Mesenchymal stem cell (in vitro differentiated cells and primary cell): ENCODE results near the gene GJB5.
A peak's percentile ranks its signal among the peaks of the same experiment; 100 is the strongest.

Source experiments
- DNase-seq: peaks from one replicate; pipeline ENCODE4 v3.0.0-alpha.2; 2013
- H2AFZ ChIP-seq: one replicate; pipeline ENCODE4 v1.6.1; 2013; ENCODE audit warnings: low read depth, mild to moderate bottlenecking, control low read depth, inconsistent platforms, low read length, moderate library complexity
- H2AK5ac ChIP-seq: 2 replicates; pipeline ENCODE4 v1.6.1; 2013; ENCODE audit warnings: low read length, moderate library complexity, mild to moderate bottlenecking, inconsistent platforms; ENCODE audit not compliant: severe bottlenecking
- H2BK120ac ChIP-seq: one replicate; pipeline ENCODE4 v1.6.1; 2013; ENCODE audit warnings: low read depth, mild to moderate bottlenecking, inconsistent platforms, low read length, moderate library complexity
- H2BK12ac ChIP-seq, 2 experiments: one replicate each; pipeline ENCODE4 v1.6.1; 2013; ENCODE audit warnings: inconsistent platforms in 2 of 2, low read length in 2 of 2, mild to moderate bottlenecking in 2 of 2, moderate library complexity in 2 of 2, control low read depth in 1 of 2
- H2BK15ac ChIP-seq: one replicate; pipeline ENCODE4 v1.6.1; 2013; ENCODE audit warnings: mild to moderate bottlenecking, low read depth, inconsistent platforms; ENCODE audit not compliant: poor library complexity, severe bottlenecking
- H2BK5ac ChIP-seq: 2 replicates; pipeline ENCODE4 v1.6.1; 2013; ENCODE audit warnings: low read depth, mild to moderate bottlenecking, low read length, control low read depth, inconsistent platforms; ENCODE audit not compliant: poor library complexity, severe bottlenecking
- H3K14ac ChIP-seq, 2 experiments: one replicate each; pipeline ENCODE4 v1.6.1; 2013; ENCODE audit warnings: inconsistent platforms in 2 of 2, low read length in 2 of 2, control low read depth in 1 of 2, mild to moderate bottlenecking in 1 of 2, moderate library complexity in 1 of 2
- H3K18ac ChIP-seq, 2 experiments: one replicate each; pipeline ENCODE4 v1.6.1; 2013; ENCODE audit warnings: inconsistent platforms in 2 of 2, low read length in 2 of 2, control low read depth in 1 of 2, low read depth in 1 of 2, mild to moderate bottlenecking in 1 of 2
- H3K23ac ChIP-seq, 2 experiments: one replicate each; pipeline ENCODE4 v1.6.1; 2013; ENCODE audit warnings: inconsistent platforms in 2 of 2, low read length in 2 of 2, mild to moderate bottlenecking in 2 of 2, moderate library complexity in 2 of 2, control low read depth in 1 of 2
- H3K27ac ChIP-seq: 2 replicates; pipeline ENCODE4 v1.5.1; 2013; ENCODE audit warnings: mild to moderate bottlenecking, moderate library complexity, low read length, control low read depth, inconsistent platforms; ENCODE audit not compliant: poor library complexity, severe bottlenecking
- H3K27me3 ChIP-seq, 2 experiments: 2 replicates each; pipeline versions ENCODE4 v1.6.1 to v1.7.0; 2013; ENCODE audit warnings: low read length in 2 of 2, mild to moderate bottlenecking in 2 of 2, moderate library complexity in 2 of 2, control low read depth in 1 of 2, inconsistent platforms in 1 of 2; ENCODE audit not compliant: control insufficient read depth in 1 of 2, insufficient read depth in 1 of 2
- H3K36me3 ChIP-seq, 2 experiments: 2 replicates each; pipeline versions ENCODE4 v1.6.1 to v1.7.0; 2013; ENCODE audit warnings: low read length in 2 of 2, control low read depth in 1 of 2, inconsistent platforms in 1 of 2, low read depth in 1 of 2, mild to moderate bottlenecking in 1 of 2; ENCODE audit not compliant: insufficient read depth in 2 of 2, control insufficient read depth in 1 of 2
- H3K4ac ChIP-seq, 2 experiments: one replicate each; pipeline ENCODE4 v1.6.1; 2013; ENCODE audit warnings: inconsistent platforms in 2 of 2, low read length in 2 of 2, mild to moderate bottlenecking in 2 of 2, moderate library complexity in 2 of 2, control low read depth in 1 of 2, low read depth in 1 of 2
- H3K4me1 ChIP-seq: 2 replicates; pipeline ENCODE4 v1.6.1; 2013; ENCODE audit warnings: low read depth, low read length, control low read depth; ENCODE audit not compliant: control insufficient read depth, insufficient read depth
- H3K4me2 ChIP-seq: 2 replicates; pipeline ENCODE4 v1.6.1; 2013; ENCODE audit warnings: low read length, mild to moderate bottlenecking, inconsistent platforms; ENCODE audit not compliant: poor library complexity, severe bottlenecking
- H3K4me3 ChIP-seq, 2 experiments: 2 replicates each; pipeline versions ENCODE4 v1.5.1 to v1.7.0; 2013; ENCODE audit warnings: low read length in 2 of 2, mild to moderate bottlenecking in 2 of 2, control low read depth in 1 of 2, low read depth in 1 of 2; ENCODE audit not compliant: insufficient read depth in 1 of 2
- H3K79me1 ChIP-seq: replicated peaks from 2 replicates; pipeline ENCODE4 v1.6.1; 2013; ENCODE audit warnings: mild to moderate bottlenecking, control low read depth, low read length, inconsistent platforms; ENCODE audit not compliant: poor library complexity, severe bottlenecking
- H3K9ac ChIP-seq: 2 replicates; pipeline ENCODE4 v1.7.0; 2013; ENCODE audit warnings: mild to moderate bottlenecking, low read length, moderate library complexity
- H3K9me3 ChIP-seq: 2 replicates; pipeline ENCODE4 v1.7.0; 2013; ENCODE audit warnings: mild to moderate bottlenecking, low read length; ENCODE audit not compliant: control insufficient read depth
- H4K8ac ChIP-seq: one replicate; pipeline ENCODE4 v1.6.1; 2013; ENCODE audit warnings: inconsistent platforms, mild to moderate bottlenecking, low read length, moderate library complexity
- H4K91ac ChIP-seq: one replicate; pipeline ENCODE4 v1.6.1; 2013; ENCODE audit warnings: mild to moderate bottlenecking, low read length, inconsistent platforms
- WGBS: methylation state at CpG from one replicate; pipeline ENCODE4 v1.1.7; 2013; ENCODE audit warnings: mixed read lengths; 5-methylcytosine and 5-hydroxymethylcytosine counted together

GJB5 gene

DNA sequence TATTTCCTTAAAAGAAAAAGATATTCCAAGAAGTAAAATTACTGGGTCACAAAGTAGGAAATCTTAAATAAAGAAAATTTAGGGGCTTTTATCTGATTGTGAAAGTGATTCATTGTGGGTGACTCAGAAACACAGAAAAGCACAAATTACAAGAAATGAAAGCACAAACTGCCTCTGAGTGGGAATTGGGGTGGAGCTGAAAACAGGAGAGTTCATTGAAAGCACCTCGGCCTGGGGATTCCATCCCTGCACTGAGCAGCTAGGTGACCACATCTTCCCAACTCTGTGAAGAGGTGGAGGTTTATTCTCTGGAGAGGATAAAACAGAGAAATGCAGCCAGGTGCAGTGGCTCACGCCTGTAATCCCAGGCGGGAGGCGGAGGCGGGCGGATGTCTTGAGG lies 45.4 kb downstream of the GJB5 start:
- Histone ChIP-seq H3K9me3 (peaks cover 7% of the 10 kb centered on the region), H2BK12ac (no peak overlapping the region), H3K79me1 (no peaks in the 10 kb centered on the region), H3K27ac (no peak overlapping the region), H3K36me3 (no peaks in the 10 kb centered on the region), H3K23ac (no peak overlapping the region), H3K4me3 (no peak overlapping the region), H3K27me3 (peaks cover 3 to 16% of the 10 kb centered on the region in 2 experiments), H2BK5ac (no peak overlapping the region), H3K4me1 (no peaks in the 10 kb centered on the region), H4K91ac (no peak overlapping the region), H2BK120ac (no peak overlapping the region), H2BK15ac (no peak overlapping the region), H3K4me2 (no peak overlapping the region), H2AFZ (no peak overlapping the region), H3K18ac (no peak overlapping the region), H3K4ac (no peak overlapping the region), H3K9ac (peak overlapping the region; percentile 22), H3K14ac (no peak overlapping the region), H4K8ac (no peak overlapping the region), H2AK5ac (no peak overlapping the region)
- WGBS = 90% methylated on average over 6 of the region's 6 CpGs
- DNase-seq = no peak

DNA sequence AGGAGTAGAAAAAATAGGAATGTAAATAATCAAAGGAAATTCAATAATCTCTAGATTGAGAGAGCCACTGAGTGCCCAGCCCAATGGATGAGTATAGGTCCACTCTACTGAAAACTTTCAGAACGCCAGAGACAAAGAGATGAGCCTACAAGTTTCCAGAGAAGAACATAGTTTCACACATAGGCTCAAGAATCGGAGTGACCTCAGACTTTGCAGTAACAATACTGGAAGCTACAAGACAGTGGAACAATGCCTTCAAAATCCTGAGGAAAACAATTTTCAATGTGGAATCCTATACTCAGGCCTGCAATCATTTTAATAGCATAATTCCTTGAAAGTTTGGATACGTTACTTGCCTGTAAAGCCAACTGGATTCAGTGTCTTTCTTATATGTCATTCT lies 48.9 kb downstream of the GJB5 start:
- no peak overlapping the region for H2BK120ac ChIP-seq
- no peaks in the 10 kb centered on the region for H3K79me1 ChIP-seq
- H3K4me2 ChIP-seq = no peak overlapping the region
- no peak overlapping the region for H3K4ac ChIP-seq
- no peaks in the 10 kb centered on the region for H3K36me3 ChIP-seq
- no peaks in the 10 kb centered on the region for H3K4me1 ChIP-seq
- H2BK5ac ChIP-seq = no peak overlapping the region
- H3K27me3 ChIP-seq = no peaks in the 10 kb centered on the region
- H3K4me3 ChIP-seq = no peak overlapping the region
- H2AK5ac ChIP-seq = no peak overlapping the region
- no peak overlapping the region for H3K9ac ChIP-seq
- no peak for DNase-seq
- H2BK12ac ChIP-seq = no peak overlapping the region
- no peak overlapping the region for H3K14ac ChIP-seq
- H3K23ac ChIP-seq = no peak overlapping the region
- no peak overlapping the region for H4K91ac ChIP-seq
- H3K18ac ChIP-seq = no peak overlapping the region
- no peak overlapping the region for H2BK15ac ChIP-seq
- H3K9me3 ChIP-seq = peaks cover 7% of the 10 kb centered on the region
- no peak overlapping the region for H2AFZ ChIP-seq
- no peak overlapping the region for H4K8ac ChIP-seq
- WGBS = 75% methylated on average over 3 of the region's 3 CpGs
- no peak overlapping the region for H3K27ac ChIP-seq

DNA sequence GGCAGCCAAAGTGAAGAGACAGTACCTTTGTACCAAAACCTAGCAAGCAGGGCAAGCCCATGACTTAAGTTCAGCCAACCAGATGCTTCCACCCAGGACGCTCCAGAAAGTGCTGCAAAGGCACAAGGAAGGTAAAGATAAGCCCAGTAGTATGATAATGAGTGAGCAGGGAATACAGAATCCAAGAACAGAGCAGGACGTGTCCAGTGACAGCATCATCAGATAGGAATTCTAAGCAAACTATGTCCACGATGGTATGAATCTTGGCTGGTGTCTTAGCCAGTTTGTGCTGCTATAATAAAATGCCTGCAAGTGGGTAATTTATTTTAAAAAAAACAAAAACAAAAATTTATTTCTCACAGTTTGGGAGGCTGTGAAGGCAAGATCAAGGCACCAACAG lies 51.5 kb downstream of the GJB5 start:
- WGBS = 39% methylated on average over 1 of the region's 3 CpGs
- Histone ChIP-seq H3K27me3 (no peaks in the 10 kb centered on the region), H4K91ac (no peak overlapping the region), H3K9ac (no peak overlapping the region), H2AFZ (no peak overlapping the region), H3K18ac (no peak overlapping the region), H3K4me3 (no peak overlapping the region), H3K23ac (no peak overlapping the region), H3K14ac (no peak overlapping the region), H3K9me3 (peaks cover 7% of the 10 kb centered on the region), H2BK5ac (no peak overlapping the region), H2BK12ac (no peak overlapping the region), H2AK5ac (no peak overlapping the region), H2BK15ac (no peak overlapping the region), H3K4ac (no peak overlapping the region), H3K27ac (no peak overlapping the region), H3K4me1 (no peaks in the 10 kb centered on the region), H3K79me1 (no peaks in the 10 kb centered on the region), H3K36me3 (no peaks in the 10 kb centered on the region), H2BK120ac (no peak overlapping the region), H4K8ac (no peak overlapping the region), H3K4me2 (no peak overlapping the region)
- no peak for DNase-seq
